Colonic mucosa (tissue), 4 donors: ENCODE measurements around the gene MEF2B. TPM values are rescaled to one million over a fixed set of nuclear protein-coding genes. Genes with fewer than 3 reads are reported as not detected.
"Not testable (repeated sequence)": the region's sequence is repeated elsewhere in the genome, so short reads cannot be mapped to it uniquely, and the experiment has no call there.

Experiments used
- DNase-seq: peaks from one replicate; pipeline ENCODE4 v3.0.0-alpha.2; 2020
- H3K27ac ChIP-seq: fragments of 200-600 bp; one replicate; pipeline ENCODE4 v1.8.0; 2021
- H3K27me3 ChIP-seq: fragments of 200-600 bp; one replicate; pipeline ENCODE4 v1.8.0; 2021
- H3K36me3 ChIP-seq: fragments of 200-600 bp; one replicate; pipeline ENCODE4 v1.8.0; 2021
- H3K4me1 ChIP-seq: fragments of 200-600 bp; one replicate; pipeline ENCODE4 v1.8.0; 2021; ENCODE audit warnings: mild to moderate bottlenecking
- H3K4me3 ChIP-seq: fragments of 200-600 bp; one replicate; pipeline ENCODE4 v1.8.0; 2021
- H3K9ac ChIP-seq, 2 donors: one replicate each; pipeline ENCODE4 v1.7.0; 2013; ENCODE audit warnings: control low read depth in 2 of 2, low read depth in 2 of 2, low read length in 2 of 2
- H3K9me3 ChIP-seq: fragments of 200-600 bp; one replicate; pipeline ENCODE4 v1.8.0; 2021
- CTCF ChIP-seq: fragments of 200-600 bp; IDR thresholded peaks from one replicate; pipeline ENCODE4 v1.8.0; 2022; ENCODE audit warnings: antibody characterized with exemption, mild to moderate bottlenecking
- intact Hi-C: fragments of 100-400 bp; cut with DNase I; formaldehyde crosslinking; loops from one replicate; pipeline ENCODE4 v1.14.1; 2022
- total RNA-seq, 2 donors: library from RNA; stranded (reverse); fragmentation: NEBNext Ultra II Directional in 1 of 2; extraction: Animal tissue kit (Norgen Biotek cat#: 25700) in 1 of 2; gene quantifications; one replicate each; pipeline ENCODE4 v1.2.1, GENCODE V29; 2021
- donor health status: healthy.
- donor health status: DM: no; HTN: no; CAD: no.
- donor health status: DM: no; HTN: no; CAD: no.

MEF2B gene
- total RNA-seq, 2 donors from 2014 or later, result 1.5 to 3.9 TPM

GRCh38 chr19:19111136-19111835 is 58.8 kb downstream of the MEF2B start:
- Histone ChIP-seq H3K27ac (no peak overlapping the region), H3K9me3 (no peaks in the 10 kb centered on the region), H3K9ac (peak overlapping the region in 1 of 2 donors; percentile 12), H3K4me1 (no peaks in the 10 kb centered on the region), H3K27me3 (no peaks in the 10 kb centered on the region), H3K4me3 (no peak overlapping the region), H3K36me3 (no peaks in the 10 kb centered on the region)
- no peak for TF ChIP-seq CTCF
- intact Hi-C loops, result no loop called here
- no peak for DNase-seq

- no peaks in the 10 kb centered on the region for H3K27me3 ChIP-seq
- H3K9ac ChIP-seq, result no peak overlapping the region
- H3K36me3 ChIP-seq, result no peaks in the 10 kb centered on the region
- H3K27ac ChIP-seq, result no peak overlapping the region
- H3K9me3 ChIP-seq, result no peaks in the 10 kb centered on the region
- H3K4me1 ChIP-seq, result no peaks in the 10 kb centered on the region
- DNase-seq, result no peak
- peak; percentile 18 for TF ChIP-seq CTCF
- intact Hi-C loops, result no loop called here
- H3K4me3 ChIP-seq, result no peak overlapping the region
These were observed 59.5 kb downstream of the MEF2B start for GRCh38 chr19:19110410-19111135.

- TF ChIP-seq CTCF, result no peak
- no peaks in the 10 kb centered on the region for H3K9me3 ChIP-seq
- no peaks in the 10 kb centered on the region for H3K27me3 ChIP-seq
- H3K4me3 ChIP-seq, result no peak overlapping the region
- no peak overlapping the region for H3K9ac ChIP-seq
- H3K4me1 ChIP-seq, result no peaks in the 10 kb centered on the region
- no peaks in the 10 kb centered on the region for H3K36me3 ChIP-seq
- DNase-seq, result no peak
- H3K27ac ChIP-seq, result no peak overlapping the region
- intact Hi-C loops, result no loop called here
These were observed 60.5 kb downstream of the MEF2B start for GRCh38 chr19:19109601-19110000.

GRCh38 chr19:19107654-19108053 is 62.4 kb downstream of the MEF2B start:
- Histone ChIP-seq H3K9ac (no peak overlapping the region), H3K4me3 (no peak overlapping the region), H3K9me3 (no peaks in the 10 kb centered on the region), H3K36me3 (no peaks in the 10 kb centered on the region), H3K27me3 (no peaks in the 10 kb centered on the region), H3K4me1 (no peaks in the 10 kb centered on the region), H3K27ac (no peak overlapping the region)
- no peak for DNase-seq
- TF ChIP-seq CTCF, result no peak
- intact Hi-C loops, result no loop called here

GRCh38 chr19:19106938-19107337 is 63.1 kb downstream of the MEF2B start:
- H3K4me3 ChIP-seq, H3K27ac ChIP-seq, DNase-seq, H3K36me3 ChIP-seq, H3K4me1 ChIP-seq, H3K9ac ChIP-seq, H3K9me3 ChIP-seq, intact Hi-C loops, H3K27me3 ChIP-seq: not testable (repeated sequence)

GRCh38 chr19:19106056-19106551 is 64.0 kb downstream of the MEF2B start:
- no peaks in the 10 kb centered on the region for H3K36me3 ChIP-seq
- H3K27ac ChIP-seq, result no peak overlapping the region
- peak; percentile 39 for DNase-seq
- no peak overlapping the region for H3K9ac ChIP-seq
- H3K27me3 ChIP-seq, result no peaks in the 10 kb centered on the region
- no peaks in the 10 kb centered on the region for H3K4me1 ChIP-seq
- TF ChIP-seq CTCF, result no peak
- intact Hi-C loops, result no loop called here
- peak overlapping the region; percentile 27 for H3K4me3 ChIP-seq
- no peaks in the 10 kb centered on the region for H3K9me3 ChIP-seq
